Posterior cingulate gyrus (tissue), 11 donors: ENCODE data around the gene IRX3.
A peak's percentile ranks its signal among the peaks of the same experiment; 100 is the strongest.

Source experiments
- DNase-seq, 10 donors: peaks; one replicate each; pipeline versions ENCODE4 v3.0.0 to v3.0.0-alpha.2; 2020 to 2021; ENCODE audit warnings: mixed read lengths in 3 of 10
- intact Hi-C: fragments of 100-400 bp; cut with DNase I; formaldehyde crosslinking; loops from one replicate; pipeline ENCODE4 v1.15.1; 2023

The IRX3 gene

GRCh38 chr16:54286366-54287130 lies at the start of gene IRX3:
Gene IRX3 (minus strand): TSS chr16:54286787. CDS start chr16:54286050, 737 bp downstream.
- intact Hi-C loops: loop anchor here (10.0 kb wide), 3 partner anchors 512 to 1088 kb away; partner anchors contain the start of gene IRX5
- peak in 1 of 10 donors; percentile 49 for DNase-seq

GRCh38 chr16:54335230-54335629 lies 48.6 kb upstream of the IRX3 start:
- intact Hi-C loops: no loop called here

DNA sequence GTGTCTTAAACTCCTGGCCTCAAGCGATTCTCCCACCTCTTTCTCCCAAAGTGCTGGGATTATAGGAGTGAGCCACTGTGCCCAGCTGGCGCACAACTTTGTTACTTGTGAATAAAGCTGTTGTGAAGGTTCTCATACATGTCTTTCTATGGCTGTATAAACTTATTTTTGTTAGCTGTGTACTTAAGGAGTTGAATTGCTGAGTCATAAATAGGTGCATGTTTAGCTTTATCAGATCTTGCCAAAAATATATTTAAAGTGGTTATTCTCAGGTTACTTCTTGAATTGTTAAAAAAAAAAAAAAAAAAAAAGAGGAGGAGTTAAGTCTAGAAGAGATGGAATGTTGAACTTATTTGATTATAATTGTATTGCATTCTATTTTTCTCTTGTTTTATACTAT lies 47.6 kb upstream of the IRX3 start:
- intact Hi-C loops: no loop called here
- DNase-seq: no peak

More at GRCh38 chr16:54335230-54335629, 48.6 kb upstream of the IRX3 start:
- no peak for DNase-seq

GRCh38 chr16:54331241-54332002 lies 44.8 kb upstream of the IRX3 start:
- peak in 1 of 10 donors; percentile 52 for DNase-seq
- intact Hi-C loops: no loop called here

DNA sequence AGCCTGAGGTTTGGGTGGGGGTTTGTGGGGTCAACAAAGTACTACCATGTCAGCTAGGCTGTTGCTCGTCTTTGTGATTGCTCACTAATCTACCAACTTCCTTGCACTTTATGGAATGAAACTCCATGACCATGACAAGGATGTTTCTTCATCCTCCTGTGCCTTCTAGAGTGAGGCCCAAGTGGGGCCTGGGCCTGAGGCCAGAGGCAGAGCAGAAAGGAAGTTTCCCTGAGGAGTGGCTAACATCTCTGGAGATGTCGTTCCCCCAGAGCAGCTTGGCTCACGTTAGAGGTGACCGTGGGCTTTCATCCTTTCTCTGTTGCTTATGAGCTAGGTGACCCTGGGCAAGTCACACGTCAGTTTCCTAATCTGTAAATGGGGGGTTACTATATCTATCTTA lies 41.0 kb upstream of the IRX3 start:
- DNase-seq: peak in 1 of 10 donors; percentile 20
- intact Hi-C loops: no loop called here

DNA sequence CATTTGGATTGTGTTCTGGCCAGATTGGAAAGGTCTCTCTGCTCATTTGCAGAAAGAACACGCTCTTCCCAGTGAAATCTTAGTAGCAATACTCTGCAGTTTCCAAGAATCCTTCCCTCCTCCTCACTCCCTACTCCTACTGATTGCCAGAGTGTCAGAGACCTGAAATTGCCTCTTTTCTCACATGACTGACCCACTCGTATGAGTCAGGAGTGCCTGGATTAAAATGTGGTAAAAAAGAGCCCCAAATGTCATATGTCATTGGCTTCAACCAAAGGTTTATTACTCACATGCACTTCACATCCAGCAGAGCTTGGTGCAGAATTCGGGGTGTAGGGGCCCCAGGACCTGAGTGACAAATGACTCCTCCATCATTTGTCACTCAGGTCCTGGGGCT lies 39.7 kb upstream of the IRX3 start:
- peak in 1 of 10 donors; percentile 2 for DNase-seq
- intact Hi-C loops: no loop called here

DNA sequence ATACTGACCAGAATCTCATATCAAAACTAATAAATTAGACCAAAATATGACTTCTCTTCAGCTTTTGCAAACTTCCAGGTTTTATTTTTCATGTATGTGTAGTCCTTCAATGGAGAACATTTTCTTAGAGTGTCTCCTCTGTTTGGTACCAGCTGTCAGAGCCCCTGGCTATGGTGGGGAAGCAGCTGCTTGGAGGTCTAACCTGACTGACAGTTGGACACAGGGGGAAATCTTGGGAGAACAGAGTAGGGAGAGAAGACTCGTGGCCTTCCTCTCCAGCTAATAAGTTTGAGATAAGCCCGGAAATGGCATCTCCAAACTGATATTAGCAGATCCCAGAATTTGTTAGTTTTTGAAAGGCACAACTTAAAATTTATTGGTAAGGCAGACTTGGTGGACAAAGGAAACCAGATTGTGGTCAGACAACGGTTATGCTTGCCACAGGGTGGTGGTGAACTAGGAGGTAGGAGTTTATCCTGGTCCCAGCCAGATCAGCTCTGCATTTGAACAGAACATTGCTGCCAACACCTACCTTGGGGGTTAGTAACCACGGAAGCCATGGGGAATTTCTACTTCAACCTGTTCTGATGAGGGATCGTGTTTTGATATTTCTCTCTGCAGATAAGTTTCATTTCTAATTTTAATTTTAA lies 39.2 kb upstream of the IRX3 start:
- DNase-seq: peak in 1 of 10 donors; percentile 22
- intact Hi-C loops: no loop called here

DNA sequence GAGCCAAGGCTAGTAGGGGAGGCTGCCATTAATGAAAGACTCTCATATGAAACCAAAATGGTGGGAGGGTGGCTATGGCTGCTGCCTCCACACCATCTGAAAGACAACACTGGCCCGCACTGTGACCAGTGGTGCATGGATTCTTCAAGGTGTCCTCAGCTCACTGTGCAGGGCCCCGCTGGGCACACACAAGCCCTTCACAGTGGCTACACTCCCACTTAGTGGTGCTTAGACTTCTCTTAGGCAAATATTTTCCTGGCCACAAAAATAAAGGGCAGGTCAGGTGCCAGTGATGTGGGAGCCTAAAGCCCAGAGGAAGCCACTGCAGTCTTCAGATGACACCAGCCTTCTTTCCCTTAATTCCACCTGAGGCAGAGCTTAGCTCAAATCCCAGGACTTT lies 38.1 kb upstream of the IRX3 start:
- intact Hi-C loops: no loop called here
- DNase-seq: peak in 1 of 10 donors; percentile 3

DNA sequence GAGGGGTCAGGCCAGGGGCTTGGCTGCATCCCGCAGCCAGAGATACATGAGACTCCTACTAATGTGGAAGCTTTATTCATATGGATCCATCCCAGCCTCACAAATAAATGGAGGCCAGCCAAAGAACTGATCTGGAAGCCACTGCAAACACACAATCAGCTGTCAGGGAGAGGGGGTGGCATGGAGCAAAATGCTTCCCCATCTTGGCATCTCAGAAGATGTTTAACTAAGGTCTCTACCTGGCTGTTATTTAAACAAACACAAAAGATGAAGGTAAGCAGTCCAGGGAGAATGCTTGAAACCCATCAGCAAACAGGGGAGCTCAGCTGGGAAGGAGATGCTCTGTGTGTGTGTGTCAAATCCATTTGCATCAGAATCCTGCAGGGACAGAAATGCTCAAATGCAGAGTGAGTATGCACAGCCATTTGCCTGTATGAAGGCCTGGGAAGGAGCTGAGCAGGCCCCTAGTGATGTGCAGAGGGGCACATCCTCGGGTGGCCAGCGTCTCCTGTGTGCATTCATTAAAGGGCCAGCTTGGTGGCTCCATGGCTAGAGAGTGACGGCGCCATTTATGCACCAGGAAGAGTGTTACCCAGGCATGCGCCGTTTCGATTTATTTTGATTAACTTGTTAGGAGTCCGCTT lies 34.2 kb upstream of the IRX3 start:
- DNase-seq: peak in 1 of 10 donors; percentile 63
- intact Hi-C loops: no loop called here

DNA sequence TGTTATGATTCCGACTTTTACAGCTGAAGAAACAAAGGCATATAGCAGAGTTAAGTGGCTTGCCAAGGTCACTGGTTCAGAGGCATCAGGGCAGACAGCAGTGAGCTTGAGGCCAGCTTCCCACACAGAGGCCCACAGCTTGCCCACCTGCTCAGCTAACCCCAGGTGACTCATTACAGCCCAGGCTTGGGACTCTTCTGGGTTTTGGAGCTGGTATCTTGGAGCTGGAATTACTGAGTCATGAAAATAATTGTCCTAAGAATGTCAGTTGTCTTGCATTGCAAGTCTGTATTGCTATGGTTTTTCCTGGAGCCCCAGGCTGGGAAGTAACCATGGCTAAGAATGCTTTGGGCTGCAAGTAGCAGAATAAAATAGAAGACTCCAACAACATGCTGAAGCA lies 32.4 kb upstream of the IRX3 start:
- peak in 1 of 10 donors; percentile 33 for DNase-seq

DNA sequence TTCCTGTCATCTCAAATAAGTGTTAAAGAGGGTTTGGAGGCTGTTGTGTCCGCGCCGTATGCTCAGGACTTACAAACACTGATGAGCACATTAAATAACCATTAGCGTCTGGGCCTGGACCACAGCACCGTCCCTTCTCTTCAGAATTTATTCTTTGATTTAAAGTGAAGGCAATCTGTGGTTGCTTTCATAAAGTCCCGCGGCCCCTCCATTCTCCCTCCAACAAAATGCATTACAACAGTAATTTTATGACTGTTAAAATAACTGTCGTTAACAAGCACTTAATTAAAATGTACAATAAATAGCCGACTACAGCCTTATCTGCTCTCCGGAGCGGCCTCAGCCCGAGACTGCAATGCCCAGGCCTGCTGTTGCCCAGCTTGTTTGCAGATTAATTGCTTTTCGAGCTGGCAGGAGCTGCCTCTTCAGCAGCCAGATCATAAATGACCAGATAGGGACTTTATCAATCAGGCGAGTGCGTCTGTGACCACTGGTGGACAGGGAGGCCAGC lies 30.6 kb upstream of the IRX3 start:
- peak in 1 of 10 donors; percentile 70 for DNase-seq
- intact Hi-C loops: no loop called here

More for the DNA sequence above, 32.4 kb upstream of the IRX3 start:
- intact Hi-C loops: no loop called here

- DNase-seq: peak in 1 of 10 donors; percentile 32
- intact Hi-C loops: no loop called here
Measured at GRCh38 chr16:54316095-54316889, 29.7 kb upstream of the IRX3 start.

DNA sequence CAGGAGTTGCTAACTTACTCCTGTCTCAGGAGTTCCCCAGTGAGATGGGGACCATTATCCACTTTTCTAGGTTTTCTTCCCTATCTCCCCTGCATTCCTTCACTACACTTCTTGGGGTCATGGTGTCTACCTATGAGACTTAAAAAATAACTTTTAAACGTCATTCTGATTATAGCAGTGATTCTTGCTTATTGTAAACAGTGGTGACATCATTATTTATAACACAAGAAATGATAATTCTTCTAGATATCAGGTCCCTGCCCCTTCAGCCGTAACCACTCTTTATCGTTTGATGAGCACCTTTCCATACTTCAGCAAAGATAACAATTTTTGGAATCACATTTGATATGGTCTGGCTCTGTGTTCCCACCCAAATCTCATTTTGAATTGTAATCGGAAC lies 27.2 kb upstream of the IRX3 start:
- intact Hi-C loops: no loop called here
- DNase-seq: no peak

- DNase-seq: peak in 1 of 10 donors; percentile 5
- intact Hi-C loops: no loop called here
Measured at GRCh38 chr16:54312502-54312991, 26.0 kb upstream of the IRX3 start.

DNA sequence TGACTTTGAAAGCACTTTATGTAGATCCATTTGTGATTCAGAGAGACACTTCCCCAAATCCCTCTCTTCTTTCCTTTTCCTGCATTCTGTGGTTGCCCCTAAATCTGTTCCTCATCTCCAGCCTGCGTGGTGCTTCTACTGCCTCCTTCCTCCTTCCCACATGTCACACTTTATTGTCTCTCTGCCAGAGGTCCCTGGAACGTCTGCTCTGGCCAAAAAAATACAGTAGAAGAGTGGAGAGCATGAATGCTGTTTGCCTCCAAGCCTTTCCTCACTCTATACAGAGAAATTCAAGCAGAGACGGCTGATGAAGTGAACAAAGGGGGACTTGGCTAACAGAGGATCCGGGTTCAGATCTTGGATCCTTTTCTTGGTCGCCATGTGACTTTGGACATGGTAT lies 22.8 kb upstream of the IRX3 start:
- intact Hi-C loops: no loop called here
- DNase-seq: peak in 1 of 10 donors; percentile 2

GRCh38 chr16:54305080-54305479 lies 18.5 kb upstream of the IRX3 start:
- intact Hi-C loops: no loop called here
- no peak for DNase-seq

- intact Hi-C loops: no loop called here
- DNase-seq: peak in 1 of 10 donors; percentile 11
Measured at GRCh38 chr16:54303613-54304012, 17.0 kb upstream of the IRX3 start.

DNA sequence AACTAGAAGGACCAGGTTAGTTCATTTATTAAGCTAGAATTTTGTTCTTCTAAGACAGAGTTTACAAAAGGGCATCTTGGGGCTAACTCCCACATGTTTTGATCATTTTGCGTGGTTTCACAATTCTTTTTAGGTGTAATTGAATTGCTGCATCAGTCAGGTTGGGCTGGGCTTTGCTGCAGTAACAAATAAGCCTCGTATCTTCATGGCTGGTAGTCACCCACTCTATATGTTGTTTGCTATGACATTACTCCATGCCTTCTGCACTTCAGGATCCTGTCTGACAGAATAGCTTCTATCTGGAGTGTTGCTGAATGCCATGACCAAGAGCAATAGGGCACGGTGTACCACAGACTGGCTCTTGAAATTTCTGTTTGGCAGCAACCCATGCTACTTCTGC lies 10.6 kb upstream of the IRX3 start:
- intact Hi-C loops: no loop called here

GRCh38 chr16:54296543-54296942 lies 10.0 kb upstream of the IRX3 start:
- intact Hi-C loops: no loop called here
- DNase-seq: no peak

More for the DNA sequence above, 10.6 kb upstream of the IRX3 start:
- DNase-seq: no peak
